ENCODE data around the gene HORMAD1.
"Not testable (repeated sequence)": the region's sequence is repeated elsewhere in the genome, so short reads cannot be mapped to it uniquely, and the experiment has no call there.

Gene HORMAD1

DNA sequence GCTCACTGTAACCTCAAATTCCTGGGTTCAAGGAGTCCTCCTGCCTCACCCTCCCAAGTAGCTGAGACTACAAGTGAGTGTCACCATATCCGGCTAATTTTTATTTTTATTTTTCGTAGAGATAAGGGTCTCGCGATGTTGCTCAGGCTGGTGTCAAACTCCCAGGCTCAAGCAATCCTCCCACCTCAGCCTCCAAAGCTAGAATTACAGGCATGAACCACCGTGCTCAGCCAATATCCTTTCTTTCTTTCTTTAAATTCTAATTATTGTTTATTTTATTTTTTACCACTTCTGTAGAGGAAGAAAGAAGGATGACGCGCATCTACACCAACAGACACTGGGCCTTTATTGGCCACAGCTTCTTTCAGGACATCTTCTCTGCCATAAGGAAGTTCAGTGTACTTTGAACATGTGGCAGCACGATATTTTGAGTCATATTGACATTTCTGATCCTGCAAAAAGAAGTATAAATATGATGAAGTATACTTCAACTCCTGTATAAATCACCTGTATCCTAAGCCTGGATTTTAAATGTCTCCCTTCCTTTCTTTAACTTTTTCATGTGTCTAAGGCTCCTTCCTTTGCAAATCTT is 29.1 kb upstream of the HORMAD1 start:
- no peak overlapping the region for H3K9ac ChIP-seq (ENCODE audit: low read depth, low read length)
- no peak overlapping the region for H3K27ac ChIP-seq (ENCODE audit: low read depth, low read length)
- no peaks in the 10 kb centered on the region for H3K36me3 ChIP-seq (ENCODE audit: control insufficient read depth, insufficient read depth, low read length)
- H3K9me3 ChIP-seq (ENCODE audit: control insufficient read depth, insufficient read depth, low read length) = no peaks in the 10 kb centered on the region
- H3K4me1 ChIP-seq (ENCODE audit: control insufficient read depth, insufficient read depth, low read length) = no peaks in the 10 kb centered on the region
- H3K4me3 ChIP-seq (ENCODE audit: low read depth, low read length) = no peak overlapping the region
- H3K27me3 ChIP-seq (ENCODE audit: control insufficient read depth, insufficient read depth, low read length) = no peaks in the 10 kb centered on the region

DNA sequence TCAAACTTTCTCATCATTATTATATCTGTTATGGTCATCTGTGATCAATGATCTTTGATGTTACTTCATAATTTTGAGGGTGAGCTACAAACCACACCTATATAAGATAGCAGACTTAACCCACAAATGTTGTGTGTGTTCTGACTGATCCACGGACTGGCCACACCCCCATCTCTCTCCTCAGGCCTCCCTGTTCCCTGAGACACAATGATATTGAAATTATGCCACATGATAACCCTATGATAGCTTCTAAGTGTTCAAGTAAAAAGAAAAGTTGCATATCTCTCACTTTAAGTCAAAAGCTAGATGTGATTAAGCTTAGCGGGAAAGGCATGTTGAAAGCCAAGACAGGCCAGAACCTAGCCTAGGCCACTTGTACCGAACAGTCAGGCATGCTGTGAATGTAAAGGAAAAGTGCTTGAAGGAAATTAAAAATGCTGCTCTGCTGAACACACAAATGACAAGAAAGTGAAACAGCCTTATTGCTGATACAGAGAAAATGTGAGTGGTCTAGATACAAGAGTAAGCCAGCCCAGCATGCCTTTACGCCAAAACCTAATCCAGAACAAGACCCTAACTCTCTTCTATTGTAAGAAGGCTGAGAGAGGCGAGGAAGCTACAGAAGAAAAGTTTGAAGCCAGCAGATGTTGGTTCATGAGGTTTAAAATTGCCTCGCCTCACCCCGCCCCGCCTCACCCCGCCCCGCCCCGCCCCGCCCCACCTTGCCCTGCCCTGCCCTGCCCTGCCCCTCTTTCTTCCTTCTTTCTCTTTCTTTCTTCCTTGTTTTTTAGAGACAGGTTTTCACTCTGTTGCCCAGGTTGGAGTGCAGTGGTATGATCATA is 28.4 kb upstream of the HORMAD1 start:
- Histone ChIP-seq H3K9me3 (ENCODE audit: control insufficient read depth, insufficient read depth, low read length) (no peaks in the 10 kb centered on the region), H3K27me3 (ENCODE audit: control insufficient read depth, insufficient read depth, low read length) (no peaks in the 10 kb centered on the region), H3K4me1 (ENCODE audit: control insufficient read depth, insufficient read depth, low read length) (no peaks in the 10 kb centered on the region), H3K36me3 (ENCODE audit: control insufficient read depth, insufficient read depth, low read length) (no peaks in the 10 kb centered on the region), H3K4me3 (ENCODE audit: low read depth, low read length) (no peak overlapping the region), H3K9ac (ENCODE audit: low read depth, low read length) (no peak overlapping the region), H3K27ac (ENCODE audit: low read depth, low read length) (no peak overlapping the region)

DNA sequence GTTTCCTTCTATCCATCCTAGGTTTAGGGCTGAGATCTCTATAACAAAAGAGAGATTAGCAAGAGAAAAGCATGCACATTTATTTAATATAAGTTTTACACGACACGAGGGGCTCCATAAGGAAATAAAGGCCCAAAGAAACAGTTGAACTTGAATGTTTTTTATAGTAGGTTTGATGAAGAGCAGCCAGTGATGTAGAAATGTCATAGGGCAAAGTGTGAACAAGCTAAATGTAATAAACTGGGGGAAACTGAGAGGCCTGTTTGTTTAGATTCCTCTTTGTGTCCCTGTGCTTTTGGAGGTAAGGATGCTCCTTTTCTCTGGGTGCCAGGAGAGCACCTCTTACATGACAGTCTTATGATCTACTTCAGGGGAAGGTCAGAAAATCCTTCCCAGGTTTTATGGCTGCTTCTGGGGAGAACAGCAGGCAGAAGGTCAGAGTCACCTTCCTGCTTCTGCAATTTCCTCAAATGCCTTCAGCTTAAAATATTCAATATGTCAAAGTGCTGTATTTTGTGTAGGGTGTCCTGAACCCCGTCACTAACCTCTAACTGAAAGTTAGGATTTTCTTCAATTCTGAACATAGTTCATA is 9.5 kb upstream of the HORMAD1 start:
- Histone ChIP-seq H3K4me3 (ENCODE audit: low read depth, low read length) (no peak overlapping the region), H3K27ac (ENCODE audit: low read depth, low read length) (no peak overlapping the region), H3K36me3 (ENCODE audit: control insufficient read depth, insufficient read depth, low read length) (no peaks in the 10 kb centered on the region), H3K9me3 (ENCODE audit: control insufficient read depth, insufficient read depth, low read length) (no peaks in the 10 kb centered on the region), H3K9ac (ENCODE audit: low read depth, low read length) (no peak overlapping the region), H3K27me3 (ENCODE audit: control insufficient read depth, insufficient read depth, low read length) (no peaks in the 10 kb centered on the region), H3K4me1 (ENCODE audit: control insufficient read depth, insufficient read depth, low read length) (no peaks in the 10 kb centered on the region)

DNA sequence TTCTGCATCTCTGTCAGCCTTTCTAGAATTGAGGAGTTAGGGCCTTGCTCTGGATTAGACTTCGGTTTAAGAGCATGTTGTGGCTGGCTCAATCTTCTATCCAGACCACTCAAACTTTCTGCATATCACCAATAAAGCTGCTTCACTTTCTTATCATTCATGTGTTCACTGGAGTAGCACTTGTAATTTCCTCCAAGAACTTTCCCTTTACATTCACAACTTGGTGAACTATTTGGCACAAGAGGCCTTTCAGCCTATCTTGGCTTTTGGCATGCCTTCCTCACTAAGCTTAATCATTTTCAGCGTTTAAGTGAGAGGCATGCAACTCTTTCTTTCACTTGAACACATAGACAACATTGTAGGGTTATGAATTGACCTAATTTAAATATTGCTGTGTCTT is 3.6 kb upstream of the HORMAD1 start:
- H3K4me3 ChIP-seq (ENCODE audit: low read depth, low read length) = no peak overlapping the region

DNA sequence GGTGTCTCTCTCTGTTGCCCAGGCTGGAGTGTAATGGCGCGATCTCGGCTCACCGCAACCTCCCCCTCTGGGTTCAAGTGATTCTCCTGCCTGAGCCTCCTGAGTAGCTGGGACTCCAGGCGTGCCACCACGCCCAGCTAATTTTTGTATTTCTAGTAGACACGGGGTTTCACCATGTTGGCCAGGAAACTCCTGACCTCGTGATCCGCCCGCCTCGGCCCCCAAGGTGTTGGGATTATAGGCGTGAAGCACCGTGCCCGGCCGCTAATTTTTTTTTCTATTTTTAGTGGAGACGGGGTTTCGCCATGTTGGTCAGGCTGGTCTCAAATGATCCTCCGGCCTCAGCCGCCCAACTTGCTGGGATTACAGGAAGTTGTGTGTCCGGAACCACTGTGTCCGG is 597 bp downstream of the HORMAD1 start:
- H3K27ac ChIP-seq (ENCODE audit: low read depth, low read length) = no peak overlapping the region
- H3K36me3 ChIP-seq (ENCODE audit: control insufficient read depth, insufficient read depth, low read length) = no peaks in the 10 kb centered on the region
- H3K4me1 ChIP-seq (ENCODE audit: control insufficient read depth, insufficient read depth, low read length) = no peaks in the 10 kb centered on the region
- H3K9ac ChIP-seq (ENCODE audit: low read depth, low read length) = no peak overlapping the region
- no peaks in the 10 kb centered on the region for H3K9me3 ChIP-seq (ENCODE audit: control insufficient read depth, insufficient read depth, low read length)
- H3K27me3 ChIP-seq (ENCODE audit: control insufficient read depth, insufficient read depth, low read length) = no peaks in the 10 kb centered on the region
- H3K4me3 ChIP-seq (ENCODE audit: low read depth, low read length) = no peak overlapping the region

More for the DNA sequence above, 3.6 kb upstream of the HORMAD1 start:
- H3K4me1 ChIP-seq (ENCODE audit: control insufficient read depth, insufficient read depth, low read length) = no peaks in the 10 kb centered on the region
- no peaks in the 10 kb centered on the region for H3K9me3 ChIP-seq (ENCODE audit: control insufficient read depth, insufficient read depth, low read length)
- H3K36me3 ChIP-seq (ENCODE audit: control insufficient read depth, insufficient read depth, low read length) = no peaks in the 10 kb centered on the region
- H3K27me3 ChIP-seq (ENCODE audit: control insufficient read depth, insufficient read depth, low read length) = no peaks in the 10 kb centered on the region
- no peak overlapping the region for H3K27ac ChIP-seq (ENCODE audit: low read depth, low read length)
- no peak overlapping the region for H3K9ac ChIP-seq (ENCODE audit: low read depth, low read length)

DNA sequence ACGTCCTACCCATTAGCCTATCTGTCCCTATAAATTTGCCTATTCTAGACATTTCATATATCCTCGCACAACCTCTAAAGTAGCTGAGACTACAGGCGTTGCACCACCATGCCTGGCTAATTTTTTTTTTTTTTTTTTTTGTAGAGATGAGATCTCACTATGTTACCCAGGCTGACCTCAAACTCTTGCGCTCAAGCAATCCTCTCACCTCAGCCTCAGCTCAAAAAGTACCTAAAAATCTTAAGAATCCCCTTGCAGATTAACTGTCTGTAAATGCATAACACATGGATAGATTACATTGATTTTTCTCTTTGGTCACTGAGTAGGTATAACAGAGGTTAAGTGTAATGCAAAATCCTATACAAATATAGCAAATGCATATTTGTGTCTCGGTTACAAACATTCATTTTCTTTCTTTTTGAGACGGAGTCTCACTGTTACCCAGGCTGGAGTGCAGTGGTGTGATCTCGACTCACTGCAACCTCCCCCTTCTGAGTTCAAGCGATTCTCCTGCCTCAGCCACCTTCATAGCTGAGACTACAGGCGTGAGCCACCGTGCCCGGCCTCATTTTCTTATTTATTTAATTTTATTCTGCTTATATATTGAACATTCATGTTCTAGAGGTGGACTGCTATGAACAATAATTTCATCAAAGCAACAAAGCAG is 2.3 kb downstream of the HORMAD1 start:
- Histone ChIP-seq H3K9ac (ENCODE audit: low read depth, low read length) (no peak overlapping the region), H3K36me3 (ENCODE audit: control insufficient read depth, insufficient read depth, low read length) (no peaks in the 10 kb centered on the region), H3K27me3 (ENCODE audit: control insufficient read depth, insufficient read depth, low read length) (no peaks in the 10 kb centered on the region), H3K4me3 (ENCODE audit: low read depth, low read length) (no peak overlapping the region), H3K4me1 (ENCODE audit: control insufficient read depth, insufficient read depth, low read length) (no peaks in the 10 kb centered on the region), H3K27ac (ENCODE audit: low read depth, low read length) (no peak overlapping the region), H3K9me3 (ENCODE audit: control insufficient read depth, insufficient read depth, low read length) (no peaks in the 10 kb centered on the region)

DNA sequence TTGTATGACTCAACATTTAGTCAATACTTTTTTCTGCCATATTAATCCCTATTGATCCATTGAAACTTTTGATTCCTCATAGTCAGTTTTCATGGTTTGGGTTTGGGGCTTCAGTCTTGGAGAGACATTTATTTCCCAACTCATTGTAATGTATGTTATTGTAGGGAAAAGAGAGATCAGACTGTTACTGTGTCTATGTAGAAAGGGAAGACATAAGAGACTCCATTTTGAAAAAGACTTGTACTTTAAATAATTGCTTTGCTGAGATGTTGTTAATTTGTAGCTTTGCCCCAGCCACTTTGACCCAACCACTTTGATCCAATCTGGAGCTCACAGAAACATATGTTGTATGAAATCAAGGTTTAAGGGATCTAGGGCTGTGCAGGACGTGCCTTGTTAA is 11.7 kb downstream of the HORMAD1 start:
- H3K4me3 ChIP-seq (ENCODE audit: low read depth, low read length); H3K9ac ChIP-seq (ENCODE audit: low read depth, low read length); H3K36me3 ChIP-seq (ENCODE audit: control insufficient read depth, insufficient read depth, low read length); H3K4me1 ChIP-seq (ENCODE audit: control insufficient read depth, insufficient read depth, low read length); H3K27ac ChIP-seq (ENCODE audit: low read depth, low read length); H3K27me3 ChIP-seq (ENCODE audit: control insufficient read depth, insufficient read depth, low read length); H3K9me3 ChIP-seq (ENCODE audit: control insufficient read depth, insufficient read depth, low read length): not testable (repeated sequence)

DNA sequence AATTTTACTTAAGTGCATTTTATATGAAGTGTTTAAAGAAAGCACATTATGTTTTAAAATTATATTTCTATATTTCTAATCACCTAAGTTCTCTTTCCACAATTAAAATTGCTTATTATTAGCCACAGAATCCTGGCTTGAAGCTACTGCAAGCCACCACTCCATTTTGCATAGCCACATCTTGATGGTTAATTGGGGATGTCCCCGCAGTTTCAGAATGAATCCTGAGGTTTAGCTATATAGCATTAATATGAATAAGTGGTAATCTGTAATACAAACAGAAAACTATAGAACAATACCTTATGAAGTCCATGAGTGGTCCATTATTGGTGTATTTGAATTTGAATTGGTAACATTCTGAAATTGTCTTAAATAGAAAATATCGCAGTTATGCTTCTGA is 12.1 kb downstream of the HORMAD1 start:
- no peaks in the 10 kb centered on the region for H3K9me3 ChIP-seq (ENCODE audit: control insufficient read depth, insufficient read depth, low read length)
- no peak overlapping the region for H3K4me3 ChIP-seq (ENCODE audit: low read depth, low read length)
- peaks cover 4% of the 10 kb centered on the region; the same call in 1 of the 2 replicates for H3K4me1 ChIP-seq (ENCODE audit: control insufficient read depth, insufficient read depth, low read length)
- H3K27me3 ChIP-seq (ENCODE audit: control insufficient read depth, insufficient read depth, low read length) = no peaks in the 10 kb centered on the region
- H3K9ac ChIP-seq (ENCODE audit: low read depth, low read length) = no peak overlapping the region
- H3K36me3 ChIP-seq (ENCODE audit: control insufficient read depth, insufficient read depth, low read length) = no peaks in the 10 kb centered on the region
- no peak overlapping the region for H3K27ac ChIP-seq (ENCODE audit: low read depth, low read length)

DNA sequence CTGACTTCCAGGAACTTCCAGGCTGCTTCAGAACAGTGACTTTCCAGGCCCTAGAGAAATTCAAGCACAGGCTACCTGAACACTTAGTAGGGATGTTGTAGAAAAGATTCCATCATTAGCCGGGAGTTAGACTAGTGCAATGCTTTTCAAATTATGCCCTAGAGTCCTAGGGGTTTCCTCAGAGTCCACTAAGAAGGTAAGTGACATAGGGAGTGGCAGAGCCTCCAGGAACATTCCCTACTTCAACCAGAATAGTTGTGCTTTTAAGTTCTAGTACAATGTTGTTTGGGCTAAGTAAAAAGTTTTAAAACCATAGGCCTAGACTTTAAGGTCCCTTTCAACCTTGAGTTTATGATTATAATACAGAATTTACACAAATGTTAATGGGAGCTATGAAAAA is 14.6 kb downstream of the HORMAD1 start:
- Histone ChIP-seq H3K27me3 (ENCODE audit: control insufficient read depth, insufficient read depth, low read length) (no peaks in the 10 kb centered on the region), H3K4me3 (ENCODE audit: low read depth, low read length) (no peak overlapping the region), H3K9me3 (ENCODE audit: control insufficient read depth, insufficient read depth, low read length) (no peaks in the 10 kb centered on the region), H3K36me3 (ENCODE audit: control insufficient read depth, insufficient read depth, low read length) (no peaks in the 10 kb centered on the region), H3K9ac (ENCODE audit: low read depth, low read length) (no peak overlapping the region), H3K27ac (ENCODE audit: low read depth, low read length) (no peak overlapping the region), H3K4me1 (ENCODE audit: control insufficient read depth, insufficient read depth, low read length) (no peaks in the 10 kb centered on the region)

DNA sequence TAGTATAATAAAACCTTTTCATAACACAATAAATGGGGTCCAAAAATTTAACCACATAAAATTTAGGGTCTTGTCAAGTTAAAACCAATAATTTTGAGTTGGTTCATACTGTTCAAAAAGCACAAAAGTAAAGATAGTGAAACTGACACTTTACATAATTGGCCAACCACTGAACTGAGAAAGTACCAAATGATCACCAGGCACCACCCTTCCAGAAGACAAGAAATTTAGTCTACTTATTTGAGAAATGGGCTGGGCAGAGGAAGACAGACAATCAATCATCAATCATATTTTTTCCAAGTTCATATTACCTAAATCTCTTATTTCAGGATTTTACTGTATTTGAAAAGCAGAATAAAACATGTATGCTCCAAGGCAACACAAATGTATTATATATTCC is 17.3 kb downstream of the HORMAD1 start:
- Histone ChIP-seq H3K9me3 (ENCODE audit: control insufficient read depth, insufficient read depth, low read length) (no peaks in the 10 kb centered on the region), H3K36me3 (ENCODE audit: control insufficient read depth, insufficient read depth, low read length) (no peaks in the 10 kb centered on the region), H3K27ac (ENCODE audit: low read depth, low read length) (no peak overlapping the region), H3K4me3 (ENCODE audit: low read depth, low read length) (no peak overlapping the region), H3K4me1 (ENCODE audit: control insufficient read depth, insufficient read depth, low read length) (no peaks in the 10 kb centered on the region), H3K9ac (ENCODE audit: low read depth, low read length) (no peak overlapping the region), H3K27me3 (ENCODE audit: control insufficient read depth, insufficient read depth, low read length) (no peaks in the 10 kb centered on the region)

Measured in HUES48 (cell line).